SK-N-SH (cell line): Measurements from ENCODE around the gene AGTR1. TPM values are rescaled to one million over a fixed set of nuclear protein-coding genes. Genes with fewer than 3 reads are reported as not detected.

ENCODE experiments used
- CTCF ChIA-PET: fragments of 300-600, 350-600 bp; formaldehyde crosslinking; extraction: SDS; loops from one replicate; lab custom pipeline; 2021; lab: Yijun Ruan, JAX
- POLR2A ChIA-PET: fragments of 350-600 bp; sonication (Branson Sonifier 250); formaldehyde crosslinking; extraction: SDS; loops from one replicate; lab custom pipeline; 2020; ENCODE audit warnings: antibody characterized with exemption, inconsistent platforms; lab: Yijun Ruan, JAX
- DNase-seq: peaks from one replicate; pipeline ENCODE4 v3.0.0; 2012
- H2AFZ ChIP-seq: fragments of 200-600 bp; sonication (generic); 2 replicates; pipeline ENCODE4 v1.8.1; 2016; ENCODE audit warnings: antibody characterized with exemption, mild to moderate bottlenecking, low read depth
- H3F3A ChIP-seq: fragments of 200-600 bp; sonication (generic); replicated peaks from 2 replicates; pipeline ENCODE3; 2016; ENCODE audit warnings: antibody characterized with exemption, mild to moderate bottlenecking; ENCODE audit not compliant: insufficient read depth
- H3K27ac ChIP-seq, 2 experiments: fragments of 200-500 bp in 1 of 2; fragments of 200-600 bp in 1 of 2; sonication (Bioruptor generic) in 1 of 2; sonication (generic), shearing (Covaris generic) in 1 of 2; 2 replicates each; pipeline versions ENCODE4 v1.5.1 to v1.6.1; 2014 to 2016; ENCODE audit warnings: low read depth in 2 of 2, inconsistent platforms in 1 of 2, low read length in 1 of 2, mild to moderate bottlenecking in 1 of 2, mixed read lengths in 1 of 2
- H3K27me3 ChIP-seq: fragments of 200-600 bp; sonication (generic), shearing (Covaris generic); 2 replicates; pipeline ENCODE4 v1.6.1; 2016; ENCODE audit warnings: mixed run types; ENCODE audit not compliant: insufficient read depth
- H3K36me3 ChIP-seq, 2 experiments: fragments of 200-500 bp in 1 of 2; fragments of 200-600 bp in 1 of 2; sonication (Bioruptor generic) in 1 of 2; sonication (generic) in 1 of 2; replicated peaks in 1 of 2; 2 replicates each; pipeline versions ENCODE3 to v1.5.1; 2014 to 2016; ENCODE audit warnings: low read length in 1 of 2, mild to moderate bottlenecking in 1 of 2; ENCODE audit not compliant: insufficient read depth in 2 of 2, control insufficient read depth in 1 of 2
- H3K4me1 ChIP-seq, 2 experiments: fragments of 200-500 bp in 1 of 2; fragments of 200-600 bp in 1 of 2; sonication (Bioruptor generic) in 1 of 2; sonication (generic), shearing (Covaris generic) in 1 of 2; 2 replicates each; pipeline versions ENCODE4 v1.5.1 to v1.6.1; 2014 to 2016; ENCODE audit warnings: low read depth in 1 of 2, low read length in 1 of 2, mixed run types in 1 of 2; ENCODE audit not compliant: insufficient read depth in 2 of 2, control insufficient read depth in 1 of 2
- H3K4me2 ChIP-seq: fragments of 200-600 bp; sonication (generic), shearing (Covaris generic); 2 replicates; pipeline ENCODE4 v1.6.1; 2017; ENCODE audit warnings: mixed run types
- H3K4me3 ChIP-seq, 2 experiments: fragments of 200-500 bp in 1 of 2; fragments of 200-600 bp in 1 of 2; sonication (Bioruptor generic) in 1 of 2; sonication (generic), shearing (Covaris generic) in 1 of 2; 2 replicates each; pipeline versions ENCODE4 v1.5.1 to v1.8.1; 2014 to 2016; ENCODE audit warnings: low read depth in 2 of 2, inconsistent platforms in 1 of 2, low read length in 1 of 2, mild to moderate bottlenecking in 1 of 2, mixed read lengths in 1 of 2, moderate library complexity in 1 of 2
- H3K79me2 ChIP-seq: fragments of 200-600 bp; sonication (generic); 2 replicates; pipeline ENCODE4 v1.8.1; 2017; ENCODE audit warnings: mild to moderate bottlenecking; ENCODE audit not compliant: insufficient read depth
- H3K9ac ChIP-seq: fragments of 200-600 bp; sonication (generic); 2 replicates; pipeline ENCODE4 v1.6.1; 2017; ENCODE audit warnings: mixed run types
- H3K9me2 ChIP-seq: fragments of 200-600 bp; sonication (generic); 2 replicates; pipeline ENCODE4 v1.6.1; 2017; ENCODE audit warnings: mixed run types
- H3K9me3 ChIP-seq: fragments of 200-600 bp; sonication (generic); 2 replicates; pipeline ENCODE4 v1.6.1; 2017; ENCODE audit warnings: mixed run types, mild to moderate bottlenecking, moderate library complexity
- H4K20me1 ChIP-seq: fragments of 200-600 bp; sonication (generic); 2 replicates; pipeline ENCODE4 v1.6.1; 2017; ENCODE audit warnings: mild to moderate bottlenecking, mixed run types; ENCODE audit not compliant: insufficient read depth
- CHD2 ChIP-seq: fragments of 150-350 bp; IDR thresholded peaks from 2 replicates; pipeline ENCODE4 v1.6.1; 2018; ENCODE audit warnings: low read length; ENCODE audit not compliant: partially characterized antibody
- ELF1 ChIP-seq: IDR thresholded peaks from 2 replicates; pipeline ENCODE4 v1.4.0; 2012
- EP300 ChIP-seq, 2 experiments: IDR thresholded peaks; 2 replicates each; pipeline versions ENCODE4 v1.4.0 to v1.6.1; 2012; ENCODE audit warnings: borderline replicate concordance in 1 of 2, low read depth in 1 of 2, low read length in 1 of 2
- EZH2phosphoT487 ChIP-seq: fragments of 200-600 bp; sonication (generic); IDR thresholded peaks from 2 replicates; pipeline ENCODE4 v1.6.1; 2017; ENCODE audit warnings: low read depth, mixed run types, mild to moderate bottlenecking, antibody characterized with exemption, moderate library complexity, borderline replicate concordance
- FOSL2 ChIP-seq: IDR thresholded peaks from 2 replicates; pipeline ENCODE4 v1.4.0; 2012; ENCODE audit warnings: low read depth, mild to moderate bottlenecking, moderate library complexity, borderline replicate concordance
- FOXM1 ChIP-seq: IDR thresholded peaks from 2 replicates; pipeline ENCODE4 v1.4.0; 2012; ENCODE audit warnings: low read depth, mild to moderate bottlenecking
- GABPA ChIP-seq: IDR thresholded peaks from 2 replicates; pipeline ENCODE4 v1.4.0; 2012; ENCODE audit warnings: low read depth, mild to moderate bottlenecking
- MXI1 ChIP-seq: IDR thresholded peaks from 2 replicates; pipeline ENCODE4 v1.6.1; 2012; ENCODE audit warnings: mild to moderate bottlenecking, low read depth, low read length, improper control_type of control experiment
- NFIC ChIP-seq: IDR thresholded peaks from 2 replicates; pipeline ENCODE4 v1.4.0; 2012; ENCODE audit warnings: borderline replicate concordance
- SIN3A ChIP-seq: IDR thresholded peaks from 2 replicates; pipeline ENCODE4 v1.6.1; 2012; ENCODE audit warnings: low read depth, mild to moderate bottlenecking, low read length, moderate library complexity, borderline replicate concordance
- SMC3 ChIP-seq: IDR thresholded peaks from 2 replicates; pipeline ENCODE4 v1.6.1; 2012; ENCODE audit warnings: low read depth, low read length, improper control_type of control experiment
- TAF1 ChIP-seq: IDR thresholded peaks from 2 replicates; pipeline ENCODE4 v1.6.1; 2012; ENCODE audit warnings: low read depth, mild to moderate bottlenecking, low read length, moderate library complexity, borderline replicate concordance
- WGBS: methylation state at CpG from one replicate; pipeline ENCODE4 v1.1.6; 2017; ENCODE audit warnings: low lambda C conversion rate; 5-methylcytosine and 5-hydroxymethylcytosine counted together
- polyA plus RNA-seq, 3 experiments: library from polyadenylated mRNA; depleted of rRNA; stranded (reverse); fragments of >200 nt; gene quantifications; 2 replicates each; pipeline ENCODE4 v1.2.3, GENCODE V29; 2012
- TF ChIP-seq, protein P1 (sequence below): IDR thresholded peaks from 2 replicates; pipeline ENCODE4 v1.4.0; 2012; ENCODE audit warnings: low read depth
- TF ChIP-seq, protein P2 (sequence below): fragments of 200-600 bp; sonication (generic); IDR thresholded peaks from 2 replicates; pipeline ENCODE4 v1.6.1; 2017; ENCODE audit warnings: antibody characterized with exemption, mild to moderate bottlenecking, moderate library complexity
- TF ChIP-seq, protein P3 (sequence below): IDR thresholded peaks from 2 replicates; pipeline ENCODE4 v1.6.1; 2012; ENCODE audit warnings: mild to moderate bottlenecking, low read depth, low read length, moderate library complexity
- TF ChIP-seq, protein P4 (sequence below): fragments of 150-350 bp; IDR thresholded peaks from 2 replicates; pipeline ENCODE4 v1.6.1; 2017; ENCODE audit warnings: antibody characterized with exemption, low read length, low read depth, borderline replicate concordance
- TF ChIP-seq, protein P5 (sequence below): IDR thresholded peaks from 2 replicates; pipeline ENCODE4 v1.4.0; 2012; ENCODE audit warnings: low read depth, borderline replicate concordance
- TF ChIP-seq, protein P6 (sequence below): IDR thresholded peaks from 2 replicates; pipeline ENCODE4 v1.4.0; 2012; ENCODE audit warnings: low read depth, borderline replicate concordance
- TF ChIP-seq, protein P7 (sequence below): IDR thresholded peaks from 2 replicates; pipeline ENCODE4; 2012

AGTR1 gene
- polyA plus RNA-seq, 1 of the 3 experiments (the other 2 are of a cell fraction) = 0.15 TPM

DNA sequence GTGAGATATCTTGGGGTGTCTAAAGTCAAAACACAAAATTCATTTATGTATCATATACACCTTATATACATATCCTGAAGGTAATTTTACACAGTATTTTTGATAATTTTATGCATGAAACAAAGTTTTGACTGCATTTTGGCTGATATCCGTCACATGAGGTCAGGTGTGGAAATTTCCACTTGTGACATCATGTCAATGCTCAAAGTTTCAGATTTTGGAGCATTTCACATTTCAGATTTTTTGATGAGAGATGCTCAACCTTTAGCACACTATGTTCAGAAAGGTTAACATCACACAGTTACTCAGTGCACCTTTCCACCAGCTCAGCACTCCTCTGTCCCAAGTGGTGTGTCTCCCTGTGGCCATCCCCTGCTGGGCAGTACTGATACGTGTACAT is 92.2 kb downstream of the AGTR1 start:
- no peaks in the 10 kb centered on the region for H3K27me3 ChIP-seq
- H3K79me2 ChIP-seq = no peaks in the 10 kb centered on the region; the same call in 1 of the 2 replicates
- CTCF ChIA-PET = interaction anchor here (1.2 kb wide), 1 partner anchor 341 kb away, joined by 4 read pairs; no protein-coding TSS in a partner anchor
- H3K4me1 ChIP-seq = peaks cover 0 to 12% of the 10 kb centered on the region in 2 experiments; a peak in 2 of 4 replicates
- no peak overlapping the region for H3K9ac ChIP-seq
- H3K9me2 ChIP-seq = no peaks in the 10 kb centered on the region
- no peaks in the 10 kb centered on the region for H3F3A ChIP-seq
- no peak for TF ChIP-seq ELF1
- TF ChIP-seq, protein P1, sequence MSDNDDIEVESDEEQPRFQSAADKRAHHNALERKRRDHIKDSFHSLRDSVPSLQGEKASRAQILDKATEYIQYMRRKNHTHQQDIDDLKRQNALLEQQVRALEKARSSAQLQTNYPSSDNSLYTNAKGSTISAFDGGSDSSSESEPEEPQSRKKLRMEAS = no peak
- TF ChIP-seq, protein P2, sequence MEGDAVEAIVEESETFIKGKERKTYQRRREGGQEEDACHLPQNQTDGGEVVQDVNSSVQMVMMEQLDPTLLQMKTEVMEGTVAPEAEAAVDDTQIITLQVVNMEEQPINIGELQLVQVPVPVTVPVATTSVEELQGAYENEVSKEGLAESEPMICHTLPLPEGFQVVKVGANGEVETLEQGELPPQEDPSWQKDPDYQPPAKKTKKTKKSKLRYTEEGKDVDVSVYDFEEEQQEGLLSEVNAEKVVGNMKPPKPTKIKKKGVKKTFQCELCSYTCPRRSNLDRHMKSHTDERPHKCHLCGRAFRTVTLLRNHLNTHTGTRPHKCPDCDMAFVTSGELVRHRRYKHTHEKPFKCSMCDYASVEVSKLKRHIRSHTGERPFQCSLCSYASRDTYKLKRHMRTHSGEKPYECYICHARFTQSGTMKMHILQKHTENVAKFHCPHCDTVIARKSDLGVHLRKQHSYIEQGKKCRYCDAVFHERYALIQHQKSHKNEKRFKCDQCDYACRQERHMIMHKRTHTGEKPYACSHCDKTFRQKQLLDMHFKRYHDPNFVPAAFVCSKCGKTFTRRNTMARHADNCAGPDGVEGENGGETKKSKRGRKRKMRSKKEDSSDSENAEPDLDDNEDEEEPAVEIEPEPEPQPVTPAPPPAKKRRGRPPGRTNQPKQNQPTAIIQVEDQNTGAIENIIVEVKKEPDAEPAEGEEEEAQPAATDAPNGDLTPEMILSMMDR = no peak
- TF ChIP-seq, protein P3, sequence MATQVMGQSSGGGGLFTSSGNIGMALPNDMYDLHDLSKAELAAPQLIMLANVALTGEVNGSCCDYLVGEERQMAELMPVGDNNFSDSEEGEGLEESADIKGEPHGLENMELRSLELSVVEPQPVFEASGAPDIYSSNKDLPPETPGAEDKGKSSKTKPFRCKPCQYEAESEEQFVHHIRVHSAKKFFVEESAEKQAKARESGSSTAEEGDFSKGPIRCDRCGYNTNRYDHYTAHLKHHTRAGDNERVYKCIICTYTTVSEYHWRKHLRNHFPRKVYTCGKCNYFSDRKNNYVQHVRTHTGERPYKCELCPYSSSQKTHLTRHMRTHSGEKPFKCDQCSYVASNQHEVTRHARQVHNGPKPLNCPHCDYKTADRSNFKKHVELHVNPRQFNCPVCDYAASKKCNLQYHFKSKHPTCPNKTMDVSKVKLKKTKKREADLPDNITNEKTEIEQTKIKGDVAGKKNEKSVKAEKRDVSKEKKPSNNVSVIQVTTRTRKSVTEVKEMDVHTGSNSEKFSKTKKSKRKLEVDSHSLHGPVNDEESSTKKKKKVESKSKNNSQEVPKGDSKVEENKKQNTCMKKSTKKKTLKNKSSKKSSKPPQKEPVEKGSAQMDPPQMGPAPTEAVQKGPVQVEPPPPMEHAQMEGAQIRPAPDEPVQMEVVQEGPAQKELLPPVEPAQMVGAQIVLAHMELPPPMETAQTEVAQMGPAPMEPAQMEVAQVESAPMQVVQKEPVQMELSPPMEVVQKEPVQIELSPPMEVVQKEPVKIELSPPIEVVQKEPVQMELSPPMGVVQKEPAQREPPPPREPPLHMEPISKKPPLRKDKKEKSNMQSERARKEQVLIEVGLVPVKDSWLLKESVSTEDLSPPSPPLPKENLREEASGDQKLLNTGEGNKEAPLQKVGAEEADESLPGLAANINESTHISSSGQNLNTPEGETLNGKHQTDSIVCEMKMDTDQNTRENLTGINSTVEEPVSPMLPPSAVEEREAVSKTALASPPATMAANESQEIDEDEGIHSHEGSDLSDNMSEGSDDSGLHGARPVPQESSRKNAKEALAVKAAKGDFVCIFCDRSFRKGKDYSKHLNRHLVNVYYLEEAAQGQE = no peak
- no peak for TF ChIP-seq CHD2
- TF ChIP-seq TAF1 = no peak
- TF ChIP-seq, protein P4, sequence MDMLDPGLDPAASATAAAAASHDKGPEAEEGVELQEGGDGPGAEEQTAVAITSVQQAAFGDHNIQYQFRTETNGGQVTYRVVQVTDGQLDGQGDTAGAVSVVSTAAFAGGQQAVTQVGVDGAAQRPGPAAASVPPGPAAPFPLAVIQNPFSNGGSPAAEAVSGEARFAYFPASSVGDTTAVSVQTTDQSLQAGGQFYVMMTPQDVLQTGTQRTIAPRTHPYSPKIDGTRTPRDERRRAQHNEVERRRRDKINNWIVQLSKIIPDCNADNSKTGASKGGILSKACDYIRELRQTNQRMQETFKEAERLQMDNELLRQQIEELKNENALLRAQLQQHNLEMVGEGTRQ = no peak
- no peak for TF ChIP-seq SMC3
- no peak for TF ChIP-seq FOXM1
- no peak for TF ChIP-seq EP300 (IDR thresholded peaks at IDR 0.05; ENCODE audit: borderline replicate concordance in 1 of 2, low read depth in 1 of 2, low read length in 1 of 2)
- no peak for TF ChIP-seq SIN3A
- no peak for TF ChIP-seq FOSL2
- no peak for TF ChIP-seq NFIC
- TF ChIP-seq, protein P5, sequence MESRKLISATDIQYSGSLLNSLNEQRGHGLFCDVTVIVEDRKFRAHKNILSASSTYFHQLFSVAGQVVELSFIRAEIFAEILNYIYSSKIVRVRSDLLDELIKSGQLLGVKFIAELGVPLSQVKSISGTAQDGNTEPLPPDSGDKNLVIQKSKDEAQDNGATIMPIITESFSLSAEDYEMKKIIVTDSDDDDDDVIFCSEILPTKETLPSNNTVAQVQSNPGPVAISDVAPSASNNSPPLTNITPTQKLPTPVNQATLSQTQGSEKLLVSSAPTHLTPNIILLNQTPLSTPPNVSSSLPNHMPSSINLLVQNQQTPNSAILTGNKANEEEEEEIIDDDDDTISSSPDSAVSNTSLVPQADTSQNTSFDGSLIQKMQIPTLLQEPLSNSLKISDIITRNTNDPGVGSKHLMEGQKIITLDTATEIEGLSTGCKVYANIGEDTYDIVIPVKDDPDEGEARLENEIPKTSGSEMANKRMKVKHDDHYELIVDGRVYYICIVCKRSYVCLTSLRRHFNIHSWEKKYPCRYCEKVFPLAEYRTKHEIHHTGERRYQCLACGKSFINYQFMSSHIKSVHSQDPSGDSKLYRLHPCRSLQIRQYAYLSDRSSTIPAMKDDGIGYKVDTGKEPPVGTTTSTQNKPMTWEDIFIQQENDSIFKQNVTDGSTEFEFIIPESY = no peak
- TF ChIP-seq, protein P6, sequence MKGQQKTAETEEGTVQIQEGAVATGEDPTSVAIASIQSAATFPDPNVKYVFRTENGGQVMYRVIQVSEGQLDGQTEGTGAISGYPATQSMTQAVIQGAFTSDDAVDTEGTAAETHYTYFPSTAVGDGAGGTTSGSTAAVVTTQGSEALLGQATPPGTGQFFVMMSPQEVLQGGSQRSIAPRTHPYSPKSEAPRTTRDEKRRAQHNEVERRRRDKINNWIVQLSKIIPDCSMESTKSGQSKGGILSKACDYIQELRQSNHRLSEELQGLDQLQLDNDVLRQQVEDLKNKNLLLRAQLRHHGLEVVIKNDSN = no peak
- TF ChIP-seq GABPA = no peak
- TF ChIP-seq MXI1 = no peak
- no peak for TF ChIP-seq EZH2phosphoT487
- TF ChIP-seq, protein P7, sequence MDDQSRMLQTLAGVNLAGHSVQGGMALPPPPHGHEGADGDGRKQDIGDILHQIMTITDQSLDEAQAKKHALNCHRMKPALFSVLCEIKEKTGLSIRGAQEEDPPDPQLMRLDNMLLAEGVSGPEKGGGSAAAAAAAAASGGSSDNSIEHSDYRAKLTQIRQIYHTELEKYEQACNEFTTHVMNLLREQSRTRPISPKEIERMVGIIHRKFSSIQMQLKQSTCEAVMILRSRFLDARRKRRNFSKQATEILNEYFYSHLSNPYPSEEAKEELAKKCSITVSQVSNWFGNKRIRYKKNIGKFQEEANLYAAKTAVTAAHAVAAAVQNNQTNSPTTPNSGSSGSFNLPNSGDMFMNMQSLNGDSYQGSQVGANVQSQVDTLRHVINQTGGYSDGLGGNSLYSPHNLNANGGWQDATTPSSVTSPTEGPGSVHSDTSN = no peak
- TF ChIP-seq, all 33 proteins: peak for 0
- no peak overlapping the region for H2AFZ ChIP-seq
- no peak overlapping the region for H3K27ac ChIP-seq
- no peaks in the 10 kb centered on the region for H3K9me3 ChIP-seq
- no peaks in the 10 kb centered on the region for H4K20me1 ChIP-seq
- no peak overlapping the region for H3K4me2 ChIP-seq
- 27% methylated on average over 2 of the region's 2 CpGs for WGBS
- DNase-seq = no peak
- H3K4me3 ChIP-seq = no peak overlapping the region
- H3K36me3 ChIP-seq = no peaks in the 10 kb centered on the region
- POLR2A ChIA-PET = no interaction called here
